GM18505 (cell line): Measurements from ENCODE around the gene TMEM123.

Source experiments
- ATAC-seq: cut with Tn5 transposase; IDR thresholded peaks from one replicate; pipeline ENCODE4 v1.9.1; 2021; ENCODE audit not compliant: unreplicated experiment
- POLR2A ChIP-seq: IDR thresholded peaks from 4 replicates; pipeline ENCODE4 v1.6.1; 2011; ENCODE audit warnings: borderline replicate concordance; ENCODE audit not compliant: insufficient read depth, insufficient read length; ENCODE audit errors: extremely low read depth

TMEM123 gene

DNA sequence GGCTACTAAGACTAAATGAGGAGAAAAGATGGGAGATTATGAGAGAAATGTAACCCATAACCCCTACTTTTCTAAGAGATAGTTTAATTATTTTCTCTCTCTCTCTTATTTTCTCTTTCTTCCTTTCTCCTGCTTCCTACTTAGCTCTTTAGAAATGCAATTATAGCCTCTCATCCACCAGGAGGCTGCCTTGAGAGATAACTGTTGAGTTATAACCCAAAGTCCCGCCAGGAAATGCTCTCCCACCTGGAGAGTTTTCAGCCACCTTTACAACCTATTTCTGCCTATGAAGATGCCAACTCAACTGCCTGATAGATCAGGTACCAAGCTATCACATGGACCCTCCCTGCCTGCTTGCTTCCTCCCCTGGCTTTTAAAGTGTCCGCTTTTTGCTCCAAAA, 34.0 kb upstream of the TMEM123 start:
- ATAC-seq, result no peak

GRCh38 chr11:102485095-102485722, 32.6 kb upstream of the TMEM123 start:
- ATAC-seq, result no peak
- no peak for TF ChIP-seq POLR2A

More for the DNA sequence above, 34.0 kb upstream of the TMEM123 start:
- no peak for TF ChIP-seq POLR2A

DNA sequence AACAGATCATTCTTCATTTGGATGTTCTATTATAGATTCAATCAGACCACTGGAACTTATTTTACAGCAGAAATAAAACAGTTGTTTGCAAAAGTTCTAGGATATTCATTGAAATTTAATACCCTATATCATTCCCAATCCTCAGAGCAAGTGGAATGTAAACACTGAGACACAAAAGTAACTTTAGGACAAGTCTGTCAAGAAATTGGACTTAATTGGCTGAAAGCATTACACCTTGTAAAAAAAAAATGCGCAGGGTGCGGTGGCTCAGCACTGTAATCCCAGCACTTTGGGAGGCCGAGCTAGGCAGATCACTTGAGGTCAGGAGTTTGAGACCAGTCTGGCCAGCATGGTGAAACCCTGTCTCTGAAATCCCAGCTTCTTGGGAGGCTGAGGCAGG, 29.9 kb upstream of the TMEM123 start:
- TF ChIP-seq POLR2A, result no peak
- no peak for ATAC-seq

- no peak for ATAC-seq
- no peak for TF ChIP-seq POLR2A
These were observed 27.2 kb upstream of the TMEM123 start for GRCh38 chr11:102479733-102480132.

- ATAC-seq, result no peak
- TF ChIP-seq POLR2A, result no peak
These were observed 26.2 kb upstream of the TMEM123 start for GRCh38 chr11:102478673-102479299.

GRCh38 chr11:102476812-102477211, 24.2 kb upstream of the TMEM123 start:
- peak; percentile 38 for ATAC-seq
- TF ChIP-seq POLR2A, result no peak

DNA sequence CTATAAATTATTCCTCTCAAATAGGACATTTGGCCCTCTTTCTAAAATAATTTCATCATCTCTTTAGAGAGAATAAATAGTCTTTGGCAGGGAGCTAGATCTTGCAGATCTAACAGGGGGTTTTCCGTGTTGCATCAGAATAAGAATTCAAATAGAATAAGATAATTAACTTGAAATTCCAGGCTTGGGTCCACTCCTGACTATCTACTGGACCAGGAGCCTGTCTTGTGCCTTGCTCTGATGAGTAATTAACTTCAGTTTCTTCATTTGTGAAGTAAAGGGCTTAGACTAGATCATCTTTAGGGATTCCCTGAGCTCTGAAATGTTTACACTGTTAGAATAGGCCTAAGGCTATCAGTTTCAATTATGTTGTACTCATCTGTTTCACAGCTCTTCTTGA, 23.5 kb upstream of the TMEM123 start:
- no peak for ATAC-seq
- TF ChIP-seq POLR2A, result no peak

DNA sequence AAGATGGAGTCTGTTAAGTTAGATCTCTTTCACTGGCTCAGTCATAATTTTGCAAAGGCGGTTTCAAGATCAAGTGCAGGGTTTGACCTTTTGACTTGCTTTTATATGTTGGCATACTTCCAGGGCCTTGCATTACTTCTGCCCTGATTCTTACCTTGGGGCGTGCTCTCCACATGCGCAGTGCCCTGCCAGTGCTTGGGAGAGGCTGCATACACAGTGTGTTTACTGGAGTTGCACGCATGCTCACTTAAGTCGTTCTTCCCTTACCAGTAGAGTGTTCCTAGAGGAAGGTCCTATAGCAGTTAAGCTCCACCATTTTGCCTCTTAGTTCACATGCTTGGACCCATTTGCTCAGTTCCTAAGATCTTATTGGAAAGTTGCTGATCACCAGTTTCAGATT, 21.0 kb upstream of the TMEM123 start:
- TF ChIP-seq POLR2A, result no peak
- no peak for ATAC-seq

- no peak for ATAC-seq
- TF ChIP-seq POLR2A, result no peak
These were observed 19.6 kb upstream of the TMEM123 start for GRCh38 chr11:102472127-102472526.

GRCh38 chr11:102471474-102471873, 18.9 kb upstream of the TMEM123 start:
- no peak for TF ChIP-seq POLR2A
- no peak for ATAC-seq

DNA sequence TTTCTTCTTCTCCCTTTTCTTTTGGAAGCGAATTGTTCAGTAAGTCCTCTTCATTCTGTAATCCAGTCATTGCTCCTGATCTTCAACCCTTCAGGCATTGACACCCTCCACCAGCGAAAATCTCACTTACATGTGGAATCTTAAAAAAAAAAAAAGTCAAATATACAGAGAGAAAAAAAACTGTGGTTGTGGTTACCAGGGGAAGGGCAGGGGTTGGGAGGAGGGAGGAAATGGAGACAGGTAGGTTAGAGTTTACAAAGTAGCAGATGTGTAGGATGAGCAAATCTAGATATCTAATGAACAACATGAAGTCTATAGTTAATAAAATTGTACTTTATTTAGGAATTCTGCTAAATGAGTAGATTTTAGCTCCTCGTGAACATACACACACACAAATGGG, 17.7 kb upstream of the TMEM123 start:
- ATAC-seq, result no peak
- no peak for TF ChIP-seq POLR2A

- ATAC-seq, result no peak
- TF ChIP-seq POLR2A, result no peak
These were observed 16.7 kb upstream of the TMEM123 start for GRCh38 chr11:102469196-102469821.

DNA sequence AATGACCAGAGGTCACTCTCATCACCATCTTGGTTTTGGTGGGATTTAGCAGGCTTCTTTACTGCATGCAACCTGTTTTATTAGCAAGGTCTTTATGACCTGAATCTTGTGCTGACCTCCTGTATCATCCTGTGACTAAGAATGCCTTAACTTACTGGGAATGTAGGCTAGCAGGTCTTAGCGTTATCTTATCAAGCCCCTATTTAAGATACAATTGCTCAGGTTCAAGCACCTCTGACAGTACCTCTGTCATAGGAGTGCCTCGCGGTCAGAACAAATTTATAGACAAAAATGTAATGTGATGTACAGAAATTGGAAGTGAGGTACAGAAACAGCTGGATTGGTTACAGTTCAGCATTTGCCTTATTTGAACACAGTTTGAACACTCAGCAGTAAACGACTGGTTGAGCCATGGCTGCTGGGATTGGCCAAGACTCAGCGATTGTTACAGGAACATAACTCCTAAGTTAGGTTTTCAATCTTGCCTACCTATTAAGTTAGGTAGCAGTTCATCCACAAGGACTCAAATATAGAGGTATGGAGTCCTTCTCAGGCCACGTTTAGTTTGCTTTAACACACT, 16.1 kb upstream of the TMEM123 start:
- no peak for ATAC-seq
- TF ChIP-seq POLR2A, result no peak
